ENCODE data around the gene RBKS.

Gene RBKS

DNA sequence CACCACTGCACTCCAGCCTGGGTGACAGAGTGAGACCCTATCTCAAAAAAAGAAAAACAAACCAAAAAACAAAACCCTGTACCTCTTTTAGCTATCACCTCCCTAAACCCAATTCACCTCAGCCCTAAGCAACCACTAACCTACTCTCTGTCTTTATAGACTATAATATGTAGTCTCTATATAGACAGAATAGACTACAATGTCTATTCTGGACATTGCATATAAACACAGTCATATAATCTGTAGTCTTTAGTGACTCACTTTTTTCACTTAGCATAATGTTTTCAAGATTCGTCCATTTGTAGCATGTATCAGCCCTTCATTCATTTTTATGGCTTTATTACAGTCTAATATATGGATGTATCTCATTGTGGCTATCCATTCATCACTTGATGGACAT, 155.9 kb downstream of the RBKS start:
- no peak for DNase-seq (ENCODE audit: low read depth)
